ENCODE data around the gene C1orf159.

The C1orf159 gene

GRCh38 chr1:1090424-1091343 is 25.2 kb downstream of the C1orf159 start:
- DNase-seq, result no peak

- no peak for DNase-seq
Measured at GRCh38 chr1:1089731-1090423, 26.0 kb downstream of the C1orf159 start.

GRCh38 chr1:1088801-1089680 is 26.8 kb downstream of the C1orf159 start:
- no peak for DNase-seq

GRCh38 chr1:1088029-1088800 is 27.7 kb downstream of the C1orf159 start:
- no peak for DNase-seq

GRCh38 chr1:1087351-1088028 is 28.4 kb downstream of the C1orf159 start:
- DNase-seq, result no peak

GRCh38 chr1:1086911-1087341 is 29.0 kb downstream of the C1orf159 start:
- DNase-seq, result no peak

- DNase-seq, result no peak
Measured at GRCh38 chr1:1085911-1086841, 29.7 kb downstream of the C1orf159 start.

- DNase-seq, result no peak
Measured at GRCh38 chr1:1085171-1085841, 30.6 kb downstream of the C1orf159 start.

GRCh38 chr1:1084372-1085170 is 31.3 kb downstream of the C1orf159 start:
- DNase-seq, result no peak

- no peak for DNase-seq
Measured at GRCh38 chr1:1083416-1084371, 32.2 kb downstream of the C1orf159 start.

GRCh38 chr1:1082776-1083415 is 33.0 kb downstream of the C1orf159 start:
- DNase-seq, result no peak

GRCh38 chr1:1082239-1082775 is 33.6 kb downstream of the C1orf159 start:
- no peak for DNase-seq

- DNase-seq, result no peak
Measured at GRCh38 chr1:1081311-1082238, 34.3 kb downstream of the C1orf159 start.

- no peak for DNase-seq
Measured at GRCh38 chr1:1080951-1081310, 35.0 kb downstream of the C1orf159 start.

- no peak for DNase-seq
Measured at GRCh38 chr1:1080122-1080757, 35.6 kb downstream of the C1orf159 start.

All from NCI-H1436 (cell line).